ENCODE results near the gene PELO. TPM values are rescaled to one million over a fixed set of nuclear protein-coding genes. Genes with fewer than 3 reads are reported as not detected.

The PELO gene
- total and polyA plus RNA-seq, 9 of the 15 experiments (the other 6 are each of a cell fraction or from before 2014, with no cell fraction given): 5.8 to 14.6 (median 9.6) TPM

- peak overlapping the region in 1 of 2 experiments; percentile 90; a peak in 2 of 4 replicates for H3K9ac ChIP-seq (ENCODE audit: insufficient read depth in 1 of 2, low read depth in 2 of 2, low read length in 2 of 2)
- no peak overlapping the region for H3K27ac ChIP-seq (ENCODE audit: extremely low read depth, low read depth, low read length)
- no peaks in the 10 kb centered on the region for H3K27me3 ChIP-seq (ENCODE audit: control insufficient read depth in 2 of 2, insufficient read depth in 2 of 2, low read length in 2 of 2)
- no peak for DNase-seq (ENCODE audit: extremely low read depth in 1 of 4, low spot score in 3 of 4)
- ATAC-seq: no peak
- peaks cover 16% of the 10 kb centered on the region for H4K20me1 ChIP-seq (replicated peaks; ENCODE audit: control insufficient read depth, insufficient read depth, low read length)
- WGBS (ENCODE audit: insufficient coverage, low coverage, missing lambda C conversion rate): 28% methylated on average over 2 of the region's 2 CpGs
- POLR2A ChIA-PET: no interaction called here
- H3K4me2 ChIP-seq (ENCODE audit: insufficient read depth, low read length): peak overlapping the region; percentile 99
- intact Hi-C loops (cut with micrococcal nuclease): loop anchor here (10.0 kb wide), 1 partner anchor 292 kb away; no protein-coding TSS in a partner anchor
- peak overlapping the region; percentile 65 for H3K4me3 ChIP-seq
- H3K9me3 ChIP-seq (replicated peaks; ENCODE audit: control insufficient read depth, insufficient read depth, low read depth, low read length): no peaks in the 10 kb centered on the region
- peaks cover 58% of the 10 kb centered on the region for H3K79me2 ChIP-seq (ENCODE audit: control insufficient read depth, insufficient read depth, low read length)
- peaks cover 31% of the 10 kb centered on the region for H3K36me3 ChIP-seq (ENCODE audit: control insufficient read depth, insufficient read depth, low read length)
- H3K4me1 ChIP-seq (replicated peaks in 1 of 2; ENCODE audit: control insufficient read depth in 2 of 2, insufficient read depth in 2 of 2, low read length in 2 of 2): peaks cover 0 to 10% of the 10 kb centered on the region in 2 experiments; a peak in 4 of 5 replicates
- H3K9me1 ChIP-seq (ENCODE audit: control insufficient read depth, insufficient read depth, low read length): peaks cover 4% of the 10 kb centered on the region
- CTCF ChIA-PET (ENCODE audit: low intra/inter-chr PET ratio): no interaction called here
- no TSS peak for BruUV-seq (replicated peaks)
- no peak for FAIRE-seq
- TF ChIP-seq TFE3 (CRISPR knock-in tag; IDR thresholded peaks at IDR 0.05) (peak; percentile 90), E4F1 (CRISPR knock-in tag; IDR thresholded peaks at IDR 0.05; ENCODE audit: borderline replicate concordance) (no peak), KDM1A (IDR thresholded peaks at IDR 0.05) (no peak), CLOCK (CRISPR knock-in tag; IDR thresholded peaks at IDR 0.05; ENCODE audit: borderline replicate concordance) (no peak), RAD51 (IDR thresholded peaks at IDR 0.05; ENCODE audit: borderline replicate concordance, low read depth) (peak; percentile 40; the same call in 1 of the 2 replicates)
- in situ Hi-C loops (cut with MboI): no loop called here
- no peak overlapping the region for H2AFZ ChIP-seq (ENCODE audit: low read depth, low read length)
Observed at GRCh38 chr5:52802272-52802973, 14.7 kb downstream of the PELO start.
